ENCODE measurements around the gene TLR5.
"Not testable (repeated sequence)": the region's sequence is repeated elsewhere in the genome, so short reads cannot be mapped to it uniquely, and the experiment has no call there.

TLR5 gene

DNA sequence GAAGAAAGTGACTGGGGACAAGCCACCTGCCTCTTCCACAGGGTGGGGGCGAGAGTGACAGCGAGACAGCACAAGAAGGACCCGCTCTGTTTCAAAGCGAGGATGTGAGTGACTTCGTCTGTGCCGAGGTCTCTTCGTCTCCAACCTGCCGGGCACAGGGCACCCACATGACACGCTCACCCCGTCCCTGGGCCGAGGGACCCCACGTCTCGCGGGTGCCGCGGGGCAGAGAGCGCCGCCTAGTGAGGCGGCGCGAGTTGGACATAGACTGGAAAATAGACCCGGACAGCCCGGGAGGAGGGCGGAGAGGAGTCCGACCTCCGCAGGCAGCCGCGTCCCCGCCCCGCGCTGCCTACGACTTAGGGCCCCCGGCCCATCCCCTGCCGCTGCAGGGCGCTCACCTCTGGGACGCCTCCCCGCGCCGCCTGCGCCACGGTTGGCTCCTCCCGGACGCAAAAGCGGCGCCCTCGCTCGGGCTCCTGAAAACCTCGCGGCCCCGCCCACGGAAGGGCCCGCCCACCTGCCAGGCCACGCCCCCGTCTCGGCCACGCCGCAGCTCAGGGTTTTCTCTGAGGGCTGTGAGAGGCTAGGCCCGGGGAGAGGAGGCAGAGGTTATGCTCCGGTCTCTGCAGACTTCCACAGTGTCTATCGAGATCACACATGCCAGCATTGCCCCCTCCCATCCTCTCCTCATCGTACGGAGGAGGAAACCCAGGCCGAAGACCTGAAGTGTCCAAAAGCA, at the start of gene TLR5:
TLR5 (minus strand) TSS at position 454 of the 742 bp plus-strand sequence. CDS start 30,217 bp downstream, outside the sequence.
- DNase-seq, result peak; percentile 97

DNA sequence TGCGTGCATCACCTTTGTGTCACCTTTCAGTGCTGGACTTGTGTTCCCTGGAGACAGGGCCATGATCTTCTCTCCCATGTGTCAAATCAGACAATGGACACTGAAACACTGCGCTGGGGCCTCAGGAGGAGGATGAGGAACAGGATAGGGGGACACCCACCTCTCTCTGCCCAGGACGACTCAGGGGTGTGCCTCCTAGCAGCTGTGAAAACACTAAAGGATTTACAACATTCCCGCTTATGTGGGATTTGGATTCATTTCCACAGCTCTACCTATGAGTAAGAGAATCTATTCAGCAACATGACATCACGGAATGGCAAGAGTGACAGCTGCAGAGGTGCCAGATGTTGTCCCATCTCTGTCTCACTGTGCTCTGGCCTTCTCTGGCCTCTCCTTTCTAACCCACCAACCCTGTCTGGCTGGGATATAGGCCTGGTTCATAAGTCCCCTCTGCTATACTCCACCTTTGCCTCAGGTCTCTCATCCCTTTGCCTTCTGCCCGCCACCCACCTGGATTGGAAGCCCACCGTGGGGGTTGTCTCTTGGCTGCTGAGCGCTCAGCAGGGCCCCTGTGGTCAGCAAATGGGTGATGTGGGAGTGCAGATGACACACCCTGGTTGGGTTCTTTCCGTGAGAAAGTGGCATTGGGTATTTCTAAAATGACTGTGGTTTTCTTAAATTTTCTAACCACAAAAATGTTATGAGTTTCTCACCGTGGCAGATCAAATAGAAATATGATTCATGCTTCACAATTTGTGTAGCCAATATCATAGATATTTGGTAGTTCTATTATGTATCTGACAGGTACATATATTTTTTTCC, 47.1 kb upstream of the TLR5 start:
- no peak for DNase-seq

- DNase-seq, result no peak
These were observed 46.5 kb upstream of the TLR5 start for GRCh38 chr1:223189525-223189902.

DNA sequence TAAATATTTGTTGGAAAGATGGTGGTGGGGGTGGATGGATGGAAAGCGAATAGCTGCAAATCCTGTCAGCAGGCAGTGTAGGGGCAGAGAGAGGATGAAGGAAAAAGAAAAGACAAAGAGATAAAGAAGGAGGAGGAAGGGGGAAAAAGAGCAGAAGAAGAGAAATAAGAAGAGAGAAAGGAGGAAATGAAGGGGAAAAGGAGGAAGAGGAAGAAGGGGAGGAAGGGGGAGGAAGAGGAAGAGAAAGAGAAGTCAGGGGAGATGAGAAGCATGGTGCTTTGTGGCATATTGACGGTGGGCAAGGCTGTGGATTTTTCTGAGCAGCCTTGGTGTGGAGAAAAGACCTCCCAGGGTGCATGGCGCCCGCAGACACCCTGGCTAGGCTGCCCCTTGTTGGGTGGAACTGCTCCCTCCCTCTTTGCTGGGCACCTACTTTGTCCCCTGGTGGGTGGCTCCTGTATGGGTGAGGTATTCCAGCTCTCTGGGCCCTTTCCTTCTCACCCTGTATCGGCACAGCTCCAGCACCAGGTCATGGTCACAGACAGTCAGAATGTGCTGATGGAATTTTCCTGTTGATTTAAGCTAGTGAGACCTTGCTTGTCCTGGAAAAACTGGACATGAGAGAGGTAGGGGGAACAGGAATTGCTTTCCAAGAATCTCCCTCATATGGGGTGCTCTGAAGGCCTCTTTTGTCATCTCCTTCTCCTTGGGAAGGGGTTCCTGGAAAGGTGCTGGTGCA, 45.7 kb upstream of the TLR5 start:
- no peak for DNase-seq

DNA sequence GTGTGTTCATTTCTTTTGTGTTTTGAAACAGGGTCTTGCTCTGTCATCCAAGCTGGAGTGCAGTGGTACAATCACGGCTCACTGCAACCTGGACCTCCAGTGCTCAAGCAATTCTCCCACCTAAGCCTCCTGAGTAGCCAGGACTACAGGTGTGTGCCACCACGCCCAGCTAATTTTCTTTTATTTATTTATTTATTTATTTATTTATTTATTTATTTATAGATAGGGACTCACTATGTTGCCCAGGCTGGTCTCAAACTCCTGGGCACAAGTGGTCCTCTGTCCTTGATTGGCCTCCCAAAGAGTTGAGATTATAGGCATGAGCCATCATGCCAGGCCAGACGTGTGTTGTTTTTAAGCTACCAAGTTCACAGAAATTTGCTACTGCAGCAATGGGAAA, 43.8 kb upstream of the TLR5 start:
- DNase-seq, result no peak

DNA sequence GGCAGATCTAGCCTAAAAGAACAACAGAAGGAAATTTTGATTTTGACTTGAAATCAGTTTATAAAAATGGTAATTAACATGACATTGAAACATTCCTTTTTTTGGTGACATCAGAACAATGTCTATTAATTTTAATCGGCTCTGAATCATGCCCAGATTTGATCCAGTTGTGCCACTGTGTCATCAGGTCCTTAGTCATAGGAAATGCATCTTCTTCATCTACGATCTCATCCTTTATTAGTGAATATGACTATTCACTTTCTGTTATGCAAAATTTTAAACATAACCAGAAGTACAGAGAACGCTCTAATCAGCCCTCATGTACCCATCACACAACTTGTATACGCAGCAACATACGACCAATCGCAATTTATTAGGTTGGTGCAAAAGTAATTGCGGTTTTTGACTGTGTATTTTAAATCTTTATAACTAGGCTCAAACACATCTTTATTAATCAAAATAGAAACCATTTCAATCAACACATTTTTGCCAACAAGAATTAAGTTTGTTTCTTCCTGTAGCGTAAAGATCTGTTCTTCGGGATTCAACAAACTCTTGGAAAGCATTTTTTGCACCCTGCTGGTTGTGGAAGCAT, 40.3 kb upstream of the TLR5 start:
- no peak for DNase-seq

- DNase-seq, result no peak
These were observed 37.8 kb upstream of the TLR5 start for GRCh38 chr1:223180731-223181321.

GRCh38 chr1:223179786-223180185, 36.7 kb upstream of the TLR5 start:
- no peak for DNase-seq

DNA sequence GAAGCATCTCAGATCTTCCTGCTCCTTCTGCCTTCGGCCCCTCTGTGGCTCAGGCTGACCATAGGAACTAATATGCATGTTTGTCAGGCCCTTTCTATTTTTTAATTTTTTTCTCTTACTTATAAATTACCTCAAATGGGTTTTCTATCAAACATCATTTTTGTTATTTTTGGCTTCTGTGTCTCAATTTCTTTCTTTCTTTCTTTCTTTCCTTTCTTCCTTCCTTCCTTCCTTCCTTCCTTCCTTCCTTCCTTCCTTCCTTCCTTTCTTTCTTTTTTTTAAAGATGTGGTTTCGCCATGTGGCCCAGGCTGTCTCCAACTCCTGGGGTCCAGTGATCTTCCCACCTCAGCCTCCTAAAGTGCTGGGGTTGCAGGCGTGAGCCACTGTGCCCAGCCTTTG, 36.2 kb upstream of the TLR5 start:
- DNase-seq, result no peak

- DNase-seq, result no peak
These were observed 34.6 kb upstream of the TLR5 start for GRCh38 chr1:223177681-223178080.

GRCh38 chr1:223176437-223176836, 33.4 kb upstream of the TLR5 start:
- no peak for DNase-seq

DNA sequence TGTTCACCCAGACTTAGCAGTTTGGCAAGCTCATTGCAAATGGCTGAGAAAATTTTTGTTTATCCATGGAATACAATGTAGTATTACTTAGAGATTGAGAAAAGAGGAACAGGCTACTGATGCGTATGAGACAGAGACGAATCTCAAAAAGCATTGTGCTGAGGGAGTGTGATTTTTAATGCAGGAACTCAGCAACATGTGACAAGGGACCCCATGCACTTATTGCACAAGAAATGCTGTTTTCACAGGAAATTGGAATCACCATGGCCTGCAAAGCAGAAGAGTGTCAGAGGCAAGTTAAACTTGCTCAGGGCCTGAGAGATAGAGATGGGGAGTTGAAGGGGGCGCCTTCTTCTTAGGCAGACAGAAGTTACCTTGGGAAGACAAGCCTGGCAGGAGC, 32.6 kb upstream of the TLR5 start:
- no peak for DNase-seq

GRCh38 chr1:223175032-223175431, 32.0 kb upstream of the TLR5 start:
- DNase-seq, result peak; percentile 73

- not testable (repeated sequence) for DNase-seq
These were observed 26.4 kb upstream of the TLR5 start for GRCh38 chr1:223169458-223169857.

- DNase-seq, result peak; percentile 25
These were observed 18.3 kb upstream of the TLR5 start for GRCh38 chr1:223161321-223161720.

- DNase-seq, result no peak
These were observed 13.3 kb upstream of the TLR5 start for GRCh38 chr1:223156343-223156742.

GRCh38 chr1:223155153-223155552, 12.1 kb upstream of the TLR5 start:
- no peak for DNase-seq

GRCh38 chr1:223153177-223154119, 10.4 kb upstream of the TLR5 start:
- DNase-seq, result no peak

- DNase-seq, result peak; percentile 16
These were observed 9.4 kb upstream of the TLR5 start for GRCh38 chr1:223152399-223152798.

- DNase-seq, result no peak
These were observed 7.4 kb upstream of the TLR5 start for GRCh38 chr1:223150443-223150842.

DNA sequence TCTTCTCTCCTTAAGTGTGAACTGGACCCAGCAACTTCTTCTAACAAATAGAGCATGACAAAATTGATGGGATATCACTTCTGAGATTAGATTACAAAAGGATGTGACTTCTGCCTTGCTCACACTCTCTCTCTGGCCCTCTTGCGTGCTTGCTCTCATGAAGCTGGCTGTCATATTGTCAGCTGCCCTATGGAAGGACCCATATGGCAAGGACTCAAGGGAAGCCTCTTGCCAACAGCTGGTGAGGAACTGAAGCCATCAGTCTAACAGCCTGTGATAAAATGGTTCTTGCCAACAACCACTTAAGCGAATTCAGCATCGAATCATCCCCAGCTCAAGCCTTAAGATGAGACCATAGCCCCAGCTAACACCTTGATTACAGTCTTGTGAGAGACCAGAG, 4.8 kb upstream of the TLR5 start:
- peak; percentile 47 for DNase-seq

DNA sequence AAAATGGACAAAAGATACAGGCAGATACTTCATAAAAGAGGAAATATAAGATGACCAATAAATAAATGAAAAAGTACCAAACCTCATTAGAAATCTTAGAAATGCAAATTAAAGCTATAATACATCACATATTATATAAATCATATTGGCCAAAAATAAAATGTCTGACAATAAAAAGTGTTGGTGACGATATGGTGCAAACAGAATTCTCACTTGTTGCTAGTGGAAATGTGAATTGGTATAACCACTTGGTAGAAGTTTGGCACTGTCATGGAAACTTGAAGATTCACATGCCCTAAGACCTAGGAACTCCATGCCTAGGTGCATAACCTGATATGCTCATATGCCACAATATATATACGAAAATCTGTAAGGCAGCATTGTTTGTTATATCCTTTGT, 4.4 kb upstream of the TLR5 start:
- no peak for DNase-seq
